Activated CD8-positive, alpha-beta memory T cell treated with anti-CD3 and anti-CD28 coated beads, Interleukin-2, amount 50 U/mL, for 48 hours (primary cell): ENCODE results near the gene ALOX5.
"Not testable (repeated sequence)": the region's sequence is repeated elsewhere in the genome, so short reads cannot be mapped to it uniquely, and the experiment has no call there.

Experiments
- DNase-seq: peaks from one replicate; pipeline ENCODE4 v3.0.0-alpha.2; 2020

ALOX5 gene

DNA sequence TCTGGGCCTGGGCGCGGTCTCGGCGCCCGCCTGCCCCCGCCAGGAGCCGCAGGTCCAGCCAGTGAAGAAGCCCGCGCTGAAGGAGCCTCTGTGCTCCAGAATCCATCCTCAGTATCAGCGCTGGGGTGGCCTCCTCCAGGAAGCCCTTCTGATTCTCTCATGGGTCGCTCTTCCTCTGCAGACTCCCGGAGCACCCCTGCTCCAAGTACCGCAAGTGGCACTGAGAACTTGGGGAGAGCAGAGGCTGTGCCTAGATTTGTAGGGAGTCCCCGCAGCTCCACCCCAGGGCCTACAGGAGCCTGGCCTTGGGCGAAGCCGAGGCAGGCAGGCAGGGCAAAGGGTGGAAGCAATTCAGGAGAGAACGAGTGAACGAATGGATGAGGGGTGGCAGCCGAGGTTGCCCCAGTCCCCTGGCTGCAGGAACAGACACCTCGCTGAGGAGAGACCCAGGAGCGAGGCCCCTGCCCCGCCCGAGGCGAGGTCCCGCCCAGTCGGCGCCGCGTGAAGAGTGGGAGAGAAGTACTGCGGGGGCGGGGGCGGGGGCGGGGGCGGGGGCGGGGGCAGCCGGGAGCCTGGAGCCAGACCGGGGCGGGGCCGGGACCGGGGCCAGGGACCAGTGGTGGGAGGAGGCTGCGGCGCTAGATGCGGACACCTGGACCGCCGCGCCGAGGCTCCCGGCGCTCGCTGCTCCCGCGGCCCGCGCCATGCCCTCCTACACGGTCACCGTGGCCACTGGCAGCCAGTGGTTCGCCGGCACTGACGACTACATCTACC, at the start of gene ALOX5:
ALOX5 (plus strand) TSS at position 641 of the 774 bp plus-strand sequence; CDS start at position 705, 64 bp downstream.
- DNase-seq, result no peak

DNA sequence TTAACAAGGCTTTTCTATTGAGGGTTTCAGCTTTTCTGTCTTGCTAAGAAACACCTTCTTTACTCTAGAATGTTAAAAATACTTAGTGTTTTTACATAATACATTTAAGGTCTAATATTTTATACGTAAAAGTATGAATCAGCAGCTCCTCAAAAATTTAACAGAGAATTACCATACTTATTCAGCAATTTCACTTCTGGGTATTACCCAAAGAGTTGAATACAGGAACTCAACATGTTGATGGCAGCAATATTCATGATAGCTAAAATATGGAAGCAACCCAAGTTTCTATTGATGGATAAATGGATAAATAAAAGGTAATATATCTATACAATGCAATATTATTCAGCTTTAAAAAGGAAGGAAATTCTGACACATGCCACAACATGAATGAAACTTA, 48.9 kb upstream of the ALOX5 start:
- DNase-seq, result no peak

DNA sequence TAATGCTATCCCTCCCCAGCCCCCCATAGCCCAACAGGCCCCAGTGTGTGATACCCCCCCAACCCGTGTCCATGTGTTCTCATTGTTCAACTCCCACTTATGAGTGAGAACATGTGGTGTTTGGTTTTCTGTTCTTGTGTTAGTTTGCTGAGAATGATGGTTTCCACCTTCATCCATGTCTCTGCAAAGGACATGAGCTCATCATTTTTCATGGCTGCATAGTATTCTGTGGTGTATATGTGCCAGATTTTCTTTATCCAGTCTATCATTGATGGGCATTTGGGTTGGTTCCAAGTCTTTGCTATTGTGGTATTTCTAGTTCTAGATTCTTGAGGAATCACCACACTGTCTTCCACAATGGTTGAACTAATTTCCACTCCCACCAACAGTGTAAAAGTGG, 47.2 kb upstream of the ALOX5 start:
- not testable (repeated sequence) for DNase-seq

DNA sequence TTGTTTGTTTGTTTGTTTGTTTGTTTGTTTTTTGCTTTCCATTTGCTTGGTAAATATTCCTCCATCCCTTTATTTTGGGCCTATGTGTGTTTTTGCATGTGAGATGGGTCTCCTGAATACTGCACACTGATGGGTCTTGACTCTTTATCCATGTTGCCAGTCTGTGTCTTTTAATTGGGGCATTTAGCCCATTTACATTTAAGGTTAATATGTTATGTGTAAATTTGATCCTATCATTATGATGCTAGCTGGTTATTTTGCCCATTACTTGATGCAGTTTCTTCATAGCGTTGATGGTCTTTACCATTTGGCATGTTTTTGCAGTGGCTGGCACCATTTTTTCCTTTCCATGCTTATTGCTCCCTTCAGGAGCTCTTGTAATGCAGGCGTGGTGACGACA, 42.2 kb upstream of the ALOX5 start:
- DNase-seq, result not testable (repeated sequence)

DNA sequence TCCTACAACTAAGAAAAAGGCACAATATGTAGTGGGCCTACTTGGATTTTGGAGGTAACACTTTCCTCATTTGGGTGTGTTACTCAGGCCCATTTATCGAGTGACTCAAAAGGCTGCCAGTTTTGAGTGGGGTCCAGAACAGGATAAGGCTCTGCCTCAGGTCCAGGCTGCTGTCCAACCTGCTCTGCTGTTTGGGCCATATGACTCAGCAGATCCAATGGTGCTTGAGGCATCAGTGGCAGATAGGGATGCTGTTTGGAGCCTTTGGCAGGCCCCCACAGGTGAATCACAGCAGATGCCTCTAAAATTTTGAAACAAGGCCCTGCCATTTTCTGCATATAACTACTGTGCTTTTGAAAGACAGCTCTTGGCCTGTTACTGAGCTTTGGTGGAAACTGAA, 34.1 kb upstream of the ALOX5 start:
- DNase-seq, result no peak

DNA sequence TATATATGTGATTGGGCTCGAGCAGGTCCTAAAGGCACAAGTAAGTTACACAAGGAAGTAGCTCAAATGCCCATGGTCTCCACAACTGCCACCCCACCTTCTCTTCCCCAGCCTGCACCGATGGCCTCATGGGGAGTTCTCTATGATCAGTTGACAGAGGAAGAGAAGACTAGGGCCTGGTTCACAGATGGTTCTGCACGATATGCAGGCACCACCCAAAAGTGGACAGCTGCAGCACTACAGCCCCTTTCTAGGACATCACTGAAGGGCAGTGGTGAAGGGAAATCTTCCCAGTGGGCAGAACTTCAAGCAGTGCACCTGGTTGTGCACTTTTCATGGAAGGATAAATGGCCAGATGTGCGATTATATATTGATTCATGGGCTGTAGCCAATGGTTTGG, 33.6 kb upstream of the ALOX5 start:
- not testable (repeated sequence) for DNase-seq

DNA sequence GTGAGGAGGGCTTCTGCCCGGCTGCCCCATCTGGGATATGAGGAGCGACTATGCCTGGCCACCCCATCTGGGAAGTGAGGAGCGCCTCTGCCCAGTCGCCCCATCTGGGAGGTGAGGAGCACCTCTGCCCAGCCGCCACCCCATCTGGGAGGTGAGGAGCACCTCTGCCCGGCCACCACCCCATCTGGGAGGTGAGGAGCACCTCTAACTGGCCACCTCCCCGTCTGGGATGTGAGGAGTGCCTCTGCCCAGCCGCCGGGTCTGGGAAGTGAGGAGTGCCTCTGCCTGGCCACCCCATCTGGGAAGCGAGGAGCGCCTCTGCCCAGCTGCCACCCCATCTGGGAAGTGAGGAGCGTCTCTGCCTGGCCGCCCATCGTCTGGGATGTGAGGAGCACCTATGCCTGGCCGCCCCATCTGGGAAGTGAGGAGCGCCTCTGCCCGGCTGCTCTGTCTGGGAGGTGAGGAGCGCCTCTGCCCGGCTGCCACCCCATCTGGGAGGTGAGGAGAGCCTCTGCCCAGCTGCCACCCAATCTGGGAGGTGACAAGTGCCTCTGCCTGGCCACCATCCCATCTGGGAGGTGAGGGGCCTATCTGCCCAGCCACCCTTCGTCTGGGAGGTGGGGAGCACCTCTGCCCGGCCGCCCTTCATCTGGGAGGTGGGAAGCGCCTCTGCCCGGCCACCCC, 27.2 kb upstream of the ALOX5 start:
- not testable (repeated sequence) for DNase-seq

DNA sequence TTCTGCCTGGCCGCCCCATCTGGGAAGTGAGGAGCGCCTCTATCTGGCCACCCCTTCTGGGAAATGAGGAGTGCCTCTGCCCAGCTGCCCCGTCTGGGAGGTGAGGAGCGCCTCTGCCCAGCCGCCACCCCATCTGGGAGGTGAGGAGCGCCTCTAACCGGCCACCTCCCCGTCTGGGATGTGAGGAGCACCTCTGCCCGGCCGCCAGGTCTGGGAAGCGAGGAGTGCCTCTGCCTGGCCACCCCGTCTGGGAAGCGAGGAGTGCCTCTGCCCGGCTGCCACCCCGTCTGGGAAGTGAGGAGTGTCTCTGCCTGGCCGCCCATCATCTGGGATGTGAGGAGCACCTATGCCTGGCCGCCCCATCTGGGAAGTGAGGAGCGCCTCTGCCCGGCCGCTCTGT, 26.6 kb upstream of the ALOX5 start:
- DNase-seq, result not testable (repeated sequence)

DNA sequence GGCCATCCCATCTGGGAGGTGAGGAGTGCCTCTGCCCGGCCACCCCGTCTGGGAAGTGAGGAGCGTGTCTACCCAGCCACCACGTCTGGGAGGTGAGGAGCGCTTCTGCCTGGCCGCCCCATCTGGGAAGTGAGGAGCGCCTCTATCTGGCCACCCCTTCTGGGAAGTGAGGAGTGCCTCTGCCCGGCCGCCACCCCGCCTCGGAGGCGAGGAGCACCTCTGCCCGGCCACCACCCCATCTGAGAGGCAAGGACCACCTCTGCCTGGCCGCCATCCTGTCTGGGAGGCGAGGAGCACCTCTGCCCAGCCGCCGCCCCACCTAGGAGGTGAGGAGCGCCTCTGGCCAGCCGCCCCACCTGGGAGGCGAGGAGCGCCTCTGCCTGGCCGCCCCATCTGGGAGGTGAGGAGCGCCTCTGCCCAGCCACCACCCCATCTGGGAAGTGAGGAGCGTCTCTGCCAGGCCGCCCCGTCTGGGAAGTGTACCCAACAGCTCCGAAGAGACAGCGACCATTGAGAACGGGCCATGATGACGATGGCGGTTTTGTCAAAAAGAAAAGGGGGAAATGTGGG, 25.7 kb upstream of the ALOX5 start:
- not testable (repeated sequence) for DNase-seq

DNA sequence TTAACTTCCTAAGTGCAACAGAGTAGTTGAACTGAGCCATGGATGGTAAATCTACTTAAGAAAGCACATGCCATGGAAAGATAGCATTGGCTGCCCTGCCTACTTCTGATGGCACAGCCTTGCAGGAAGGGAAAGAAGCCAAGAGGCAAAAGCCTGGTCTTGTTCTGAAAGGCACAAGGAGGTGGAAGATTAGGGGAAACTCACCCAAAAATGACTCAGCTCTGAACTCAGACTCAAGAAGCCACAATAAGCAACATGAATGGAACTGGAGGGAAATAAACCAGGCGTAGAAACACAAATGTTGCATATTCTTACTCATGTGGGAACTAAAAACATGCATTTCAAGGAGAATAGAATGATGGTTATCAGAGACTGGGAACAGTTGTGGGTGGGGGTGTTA, 20.8 kb upstream of the ALOX5 start:
- DNase-seq, result no peak

DNA sequence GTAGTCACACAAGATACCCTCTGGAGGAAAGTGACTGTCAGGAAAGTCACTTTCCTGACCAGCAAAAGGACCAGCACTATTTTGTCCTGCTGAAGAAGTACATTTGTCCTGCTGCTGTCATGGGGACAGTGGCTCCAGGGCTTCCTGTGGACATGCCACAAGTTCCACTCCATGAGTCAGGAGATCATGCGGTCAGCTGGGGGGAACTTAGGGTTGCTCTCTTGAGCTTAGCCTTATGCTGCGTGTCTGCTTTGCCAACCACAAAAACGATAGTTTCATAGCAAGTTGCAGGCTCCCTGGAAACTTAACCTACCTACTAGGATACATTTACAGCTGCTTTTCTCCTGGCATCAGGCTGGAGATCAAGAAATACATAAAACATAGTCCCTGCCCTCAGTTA, 19.8 kb upstream of the ALOX5 start:
- no peak for DNase-seq

DNA sequence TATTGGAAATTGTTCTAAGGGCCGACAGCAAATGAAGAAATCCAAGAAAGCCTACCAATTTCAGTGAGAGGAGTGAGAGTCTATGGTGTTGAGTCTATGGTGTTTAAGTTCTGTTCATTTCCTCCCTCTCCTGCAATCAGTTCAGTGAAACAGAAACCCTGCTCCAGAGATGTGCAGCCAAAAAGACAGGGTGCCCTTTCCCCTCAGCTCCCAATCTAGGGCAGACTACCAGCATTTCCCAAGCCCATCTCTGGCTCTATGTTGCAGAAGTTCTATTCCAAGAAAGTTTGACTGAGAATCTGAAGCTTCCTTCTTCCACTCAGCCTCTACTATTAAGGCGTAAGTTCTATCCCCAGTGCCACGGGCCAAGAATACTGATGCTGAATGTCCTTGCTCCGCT, 18.5 kb upstream of the ALOX5 start:
- DNase-seq, result no peak

DNA sequence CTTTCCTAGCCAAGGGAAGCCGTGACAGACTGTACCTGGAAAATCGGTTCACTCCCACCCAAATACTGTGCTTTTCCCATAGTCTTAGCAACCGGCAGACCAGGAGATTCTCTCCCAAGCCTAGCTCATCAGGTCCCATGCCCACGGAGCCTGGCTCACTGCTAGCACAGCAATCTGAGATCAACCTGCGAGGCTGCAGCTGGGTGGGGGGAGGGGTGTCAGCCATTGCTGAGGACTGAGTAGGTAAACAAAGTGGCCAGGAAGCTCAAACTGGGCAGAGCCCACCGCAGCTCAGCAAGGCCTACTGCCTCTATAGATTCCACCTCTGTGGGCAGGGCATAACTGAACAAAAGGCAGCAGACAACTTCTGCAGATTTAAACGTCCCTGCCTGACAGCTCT, 15.1 kb upstream of the ALOX5 start:
- not testable (repeated sequence) for DNase-seq

DNA sequence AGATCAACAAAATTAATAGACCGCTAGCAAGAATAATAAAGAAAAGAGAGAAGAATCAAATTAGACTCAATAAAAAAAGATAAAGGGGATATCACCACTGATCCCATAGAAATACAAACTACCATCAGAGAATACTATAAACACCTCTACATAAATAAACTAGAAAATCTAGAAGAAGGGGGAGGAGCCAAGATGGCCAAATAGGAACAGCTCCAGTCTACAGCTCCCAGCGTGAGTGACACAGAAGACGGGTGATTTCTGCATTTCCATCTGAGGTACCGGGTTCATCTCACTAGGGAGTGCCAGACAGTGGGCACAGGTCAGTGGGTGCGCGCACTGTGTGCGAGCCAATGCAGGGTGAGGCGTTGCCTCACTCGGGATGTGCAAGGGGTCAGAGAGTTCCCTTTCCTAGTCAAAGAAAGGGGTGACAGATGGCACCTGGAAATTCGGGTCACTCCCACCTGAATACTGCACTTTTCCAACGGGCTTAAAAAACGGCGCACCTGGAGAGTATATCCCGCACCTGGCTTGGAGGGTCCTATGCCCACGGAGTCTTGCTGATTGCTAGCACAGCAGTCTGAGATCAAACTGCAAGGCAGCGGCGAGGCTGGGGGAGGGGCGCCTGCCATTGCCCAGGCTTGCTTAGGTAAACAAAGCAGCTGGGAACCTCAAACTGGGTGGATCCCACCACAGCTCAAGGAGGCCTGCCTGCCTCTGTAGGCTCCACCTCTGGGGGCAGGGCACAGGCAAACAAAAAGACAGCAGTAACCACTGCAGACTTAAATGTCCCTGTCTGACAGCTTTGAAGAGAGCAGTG, 11.8 kb upstream of the ALOX5 start:
- DNase-seq, result not testable (repeated sequence)

DNA sequence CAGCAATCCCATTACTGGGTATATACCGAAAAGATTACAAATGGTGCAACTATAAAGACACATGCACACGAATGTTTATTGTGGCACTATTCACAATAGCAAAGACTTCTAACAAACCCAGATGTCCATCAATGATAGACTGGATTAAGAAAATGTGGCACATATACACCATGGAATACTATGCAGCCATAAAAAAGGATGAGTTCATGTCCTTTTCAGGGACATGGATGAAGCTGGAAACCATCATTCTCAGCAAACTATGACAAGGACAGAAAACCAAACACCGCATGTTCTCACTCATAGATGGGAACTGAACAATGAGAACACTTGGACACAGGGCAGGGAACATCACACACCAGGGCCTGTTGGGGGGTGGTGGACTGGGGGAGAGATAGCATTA, 6.4 kb upstream of the ALOX5 start:
- not testable (repeated sequence) for DNase-seq

DNA sequence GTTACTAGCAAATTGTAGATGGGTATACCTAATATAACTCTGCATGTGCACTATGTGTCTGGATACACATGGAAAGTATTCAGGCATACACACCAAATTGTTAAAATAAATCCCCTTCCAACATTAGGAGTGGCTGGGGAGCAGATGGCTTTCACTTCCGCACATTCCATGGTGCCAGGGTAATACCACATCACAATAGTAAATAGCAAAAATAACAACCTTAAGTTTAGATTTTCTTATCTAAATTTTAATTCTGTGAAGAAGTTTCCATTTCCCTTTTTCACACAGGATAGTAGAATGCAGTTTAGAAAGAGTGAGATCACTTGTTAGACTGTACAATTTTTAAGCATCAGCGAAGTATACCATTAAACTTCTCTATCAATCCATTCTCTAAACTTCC, 5.8 kb upstream of the ALOX5 start:
- DNase-seq, result no peak

DNA sequence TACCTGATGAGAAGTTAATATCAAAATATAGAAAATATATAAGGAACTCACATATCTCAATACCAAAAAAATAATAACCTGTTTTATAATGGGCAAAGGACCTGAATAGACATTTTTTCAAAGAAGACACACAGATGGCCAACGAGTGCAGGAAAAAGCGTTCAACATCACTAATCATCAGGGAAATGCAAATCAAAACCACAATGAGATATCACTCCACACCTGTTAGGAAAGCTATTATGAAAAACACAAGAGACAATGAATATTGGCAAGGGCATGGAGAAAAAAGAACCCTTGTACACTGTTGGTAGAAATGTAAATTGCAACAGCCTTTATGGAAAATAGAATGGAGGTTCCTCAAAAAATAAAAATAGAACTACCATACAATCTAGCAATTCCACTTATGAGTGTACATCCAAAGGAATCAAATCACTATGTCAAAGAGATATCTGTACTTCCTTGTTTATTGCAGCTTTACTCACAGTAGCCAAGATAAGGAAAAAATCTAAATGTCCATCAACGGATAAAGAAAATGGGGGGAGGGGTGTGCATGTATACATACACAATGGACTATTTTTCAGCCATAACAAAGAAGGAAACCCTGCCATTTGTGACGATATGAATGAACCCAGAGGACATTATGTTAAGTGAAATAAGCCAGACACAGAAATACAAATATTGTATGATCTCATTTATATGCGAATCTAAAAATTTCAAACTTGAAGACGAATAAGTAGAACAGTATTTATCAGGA, 3.6 kb upstream of the ALOX5 start:
- DNase-seq, result no peak

DNA sequence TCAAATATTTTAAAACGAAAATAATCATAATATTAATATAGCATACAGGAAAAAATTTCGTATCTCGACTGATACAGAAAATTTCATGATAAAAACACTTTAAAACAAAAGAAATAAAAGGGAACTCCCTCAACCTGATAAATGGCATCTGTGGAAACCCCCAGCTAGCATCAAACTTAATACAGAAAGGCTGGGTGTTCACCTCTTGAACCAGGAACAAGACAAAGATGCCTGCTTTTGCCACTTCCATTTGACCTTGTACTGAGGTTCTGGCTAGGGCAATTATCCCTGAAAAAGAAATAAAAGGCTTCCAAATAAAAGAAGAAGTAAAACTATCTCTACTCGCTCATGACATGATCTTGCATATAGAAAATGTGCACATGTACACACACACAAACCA, 2.5 kb upstream of the ALOX5 start:
- DNase-seq, result no peak

DNA sequence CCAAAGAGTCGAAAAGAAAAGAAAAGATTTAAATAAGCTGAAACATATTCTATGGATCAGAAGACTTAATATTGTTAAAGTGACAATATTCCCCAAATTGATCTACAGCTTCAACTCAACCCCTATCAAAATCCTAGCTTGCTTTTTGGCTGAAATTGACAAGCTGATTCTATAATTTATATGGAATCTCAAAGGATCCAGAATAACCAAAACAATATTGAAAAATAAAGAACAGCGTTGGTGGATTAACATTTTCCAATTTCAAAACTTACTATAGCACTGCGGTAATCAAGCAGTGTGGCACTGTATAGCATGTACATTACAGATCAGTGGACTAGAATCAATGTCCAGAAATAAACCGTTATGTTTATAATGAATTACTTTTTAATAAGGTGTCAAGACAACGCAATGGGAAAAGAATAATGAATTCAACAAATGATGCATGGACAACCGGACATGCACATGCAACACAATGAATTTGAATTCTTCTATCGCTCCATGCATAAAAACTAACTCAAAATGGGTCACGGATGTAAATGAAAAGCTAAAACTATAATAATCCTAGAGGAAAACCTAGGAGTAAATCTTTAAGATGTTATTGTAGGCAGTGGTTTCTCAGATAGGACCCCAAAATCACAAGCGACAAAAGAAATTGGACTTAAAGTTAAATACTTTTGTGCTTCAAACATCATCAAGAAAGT, 1.6 kb upstream of the ALOX5 start:
- no peak for DNase-seq

DNA sequence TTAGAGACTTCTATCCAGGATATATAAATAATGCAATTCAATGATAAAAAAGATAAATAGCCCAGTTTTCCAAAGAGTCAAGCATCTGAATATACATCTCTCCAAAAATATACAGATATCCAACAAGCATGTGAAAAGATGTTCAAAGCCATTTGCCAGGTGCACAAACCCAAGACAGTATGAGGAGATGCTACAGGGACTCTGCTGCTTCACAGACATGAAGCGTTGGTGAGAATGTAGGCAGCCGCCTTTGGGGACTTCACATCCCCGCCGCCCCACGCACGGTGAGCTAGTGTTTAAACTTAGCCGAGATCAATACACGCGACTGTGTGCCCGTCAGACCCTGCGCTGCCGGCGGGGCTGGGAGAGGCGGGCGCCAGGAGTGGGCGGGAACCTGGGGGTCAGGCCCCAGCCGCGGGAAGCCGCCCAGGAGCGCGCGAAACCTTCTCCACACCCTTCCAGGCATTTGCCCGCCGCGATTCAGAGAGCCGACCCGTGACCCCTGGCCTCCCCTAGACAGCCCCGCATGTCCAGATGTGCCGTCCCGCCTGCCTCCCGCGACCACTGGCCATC, 927 bp upstream of the ALOX5 start:
- DNase-seq, result no peak

DNA sequence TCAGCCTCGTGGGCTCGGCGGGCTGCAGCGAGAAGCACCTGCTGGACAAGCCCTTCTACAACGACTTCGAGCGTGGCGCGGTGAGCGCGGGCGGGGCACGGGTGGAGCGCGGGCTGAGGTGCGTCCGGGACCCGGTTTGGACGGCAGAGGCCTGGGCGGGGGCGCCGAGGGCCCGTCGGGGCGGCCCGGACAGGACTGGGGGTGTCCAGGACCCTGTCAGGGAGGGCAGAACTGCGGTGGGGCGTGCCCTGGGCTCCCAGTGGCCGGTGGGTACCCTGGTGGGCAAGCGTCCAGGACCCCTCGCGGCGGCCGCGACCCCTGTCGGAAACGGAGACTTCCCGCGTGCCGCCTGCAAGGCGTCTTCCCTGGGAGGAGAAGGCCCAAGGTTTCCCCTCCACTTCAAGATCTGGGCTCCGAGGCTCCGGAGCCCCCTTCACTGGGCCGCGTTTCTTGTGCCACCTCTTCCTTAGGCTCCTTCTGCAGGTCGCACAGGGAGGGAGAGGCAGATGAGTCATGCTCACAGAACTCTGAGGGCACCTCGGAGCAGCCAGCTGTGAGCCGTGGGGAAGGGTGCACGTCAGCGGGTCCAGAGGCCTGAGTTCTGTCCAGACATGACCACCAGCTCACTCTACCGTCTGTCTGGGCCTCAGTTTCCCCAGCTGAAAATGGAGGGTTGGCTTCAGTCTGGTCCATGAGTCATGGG, 485 bp downstream of the ALOX5 start:
- no peak for DNase-seq
